SKM-1 (cell line): ENCODE measurements around the gene UNK.

Experiments used
- DNase-seq: peaks from one replicate; lab custom pipeline; 2025; ENCODE audit not compliant: unreplicated experiment; lab: John Stamatoyannopoulos, UW

The UNK gene, protein sequence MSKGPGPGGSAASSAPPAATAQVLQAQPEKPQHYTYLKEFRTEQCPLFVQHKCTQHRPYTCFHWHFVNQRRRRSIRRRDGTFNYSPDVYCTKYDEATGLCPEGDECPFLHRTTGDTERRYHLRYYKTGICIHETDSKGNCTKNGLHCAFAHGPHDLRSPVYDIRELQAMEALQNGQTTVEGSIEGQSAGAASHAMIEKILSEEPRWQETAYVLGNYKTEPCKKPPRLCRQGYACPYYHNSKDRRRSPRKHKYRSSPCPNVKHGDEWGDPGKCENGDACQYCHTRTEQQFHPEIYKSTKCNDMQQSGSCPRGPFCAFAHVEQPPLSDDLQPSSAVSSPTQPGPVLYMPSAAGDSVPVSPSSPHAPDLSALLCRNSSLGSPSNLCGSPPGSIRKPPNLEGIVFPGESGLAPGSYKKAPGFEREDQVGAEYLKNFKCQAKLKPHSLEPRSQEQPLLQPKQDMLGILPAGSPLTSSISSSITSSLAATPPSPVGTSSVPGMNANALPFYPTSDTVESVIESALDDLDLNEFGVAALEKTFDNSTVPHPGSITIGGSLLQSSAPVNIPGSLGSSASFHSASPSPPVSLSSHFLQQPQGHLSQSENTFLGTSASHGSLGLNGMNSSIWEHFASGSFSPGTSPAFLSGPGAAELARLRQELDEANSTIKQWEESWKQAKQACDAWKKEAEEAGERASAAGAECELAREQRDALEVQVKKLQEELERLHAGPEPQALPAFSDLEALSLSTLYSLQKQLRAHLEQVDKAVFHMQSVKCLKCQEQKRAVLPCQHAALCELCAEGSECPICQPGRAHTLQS

DNA sequence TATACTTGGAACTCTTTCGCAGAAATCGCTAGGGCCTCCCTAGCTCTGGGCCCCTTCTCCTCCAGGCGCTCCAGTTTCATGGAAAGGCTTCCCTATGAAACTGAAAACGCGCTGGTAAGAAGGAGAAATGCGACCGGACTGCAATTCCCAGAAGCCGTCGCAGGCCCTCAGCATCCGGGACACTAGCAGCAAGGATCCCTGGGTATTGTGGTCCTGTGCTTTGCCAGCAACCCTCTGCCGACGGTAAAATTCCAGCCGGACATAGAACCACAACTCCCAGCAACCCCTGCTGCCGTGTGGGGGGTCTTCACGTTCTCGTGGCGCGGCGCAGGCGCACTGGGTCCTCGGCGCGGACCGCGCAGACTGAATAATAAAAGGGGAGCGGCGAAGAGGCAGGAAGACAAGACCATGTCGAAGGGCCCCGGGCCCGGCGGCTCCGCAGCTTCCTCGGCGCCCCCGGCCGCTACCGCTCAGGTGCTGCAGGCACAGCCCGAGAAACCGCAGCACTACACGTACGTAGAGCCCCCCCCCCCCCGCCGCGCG is at the start of gene UNK:
Gene UNK (plus strand): TSS at position 334 of the 543 bp plus-strand sequence. CDS start 75 bp downstream, at position 409.
- peak; percentile 95 for DNase-seq

DNA sequence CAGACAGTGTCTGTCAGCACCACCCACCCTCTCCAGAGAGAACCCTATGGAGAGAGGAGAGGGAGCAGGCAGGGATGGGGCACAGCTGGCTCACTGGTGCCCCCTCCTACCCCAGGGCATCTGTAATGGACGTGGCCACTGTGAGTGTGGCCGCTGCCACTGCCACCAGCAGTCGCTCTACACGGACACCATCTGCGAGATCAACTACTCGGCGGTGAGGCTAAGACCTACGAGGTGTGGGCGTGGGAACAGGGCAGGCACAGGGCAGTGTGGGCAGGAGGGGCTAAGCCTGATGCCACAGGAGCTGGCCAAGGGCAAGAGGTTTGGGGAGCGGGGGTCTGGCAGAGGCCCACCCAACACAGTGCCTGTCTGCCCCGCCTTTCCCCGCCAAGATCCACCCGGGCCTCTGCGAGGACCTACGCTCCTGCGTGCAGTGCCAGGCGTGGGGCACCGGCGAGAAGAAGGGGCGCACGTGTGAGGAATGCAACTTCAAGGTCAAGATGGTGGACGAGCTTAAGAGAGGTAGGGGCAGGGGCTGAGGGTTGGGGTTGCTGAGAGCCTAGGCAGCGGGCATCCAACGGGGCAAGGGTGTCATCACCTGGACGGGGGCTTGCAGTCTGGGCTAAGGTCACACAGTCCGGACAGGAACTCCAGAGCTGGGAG is 48.3 kb upstream of the UNK start:
- DNase-seq, result no peak

DNA sequence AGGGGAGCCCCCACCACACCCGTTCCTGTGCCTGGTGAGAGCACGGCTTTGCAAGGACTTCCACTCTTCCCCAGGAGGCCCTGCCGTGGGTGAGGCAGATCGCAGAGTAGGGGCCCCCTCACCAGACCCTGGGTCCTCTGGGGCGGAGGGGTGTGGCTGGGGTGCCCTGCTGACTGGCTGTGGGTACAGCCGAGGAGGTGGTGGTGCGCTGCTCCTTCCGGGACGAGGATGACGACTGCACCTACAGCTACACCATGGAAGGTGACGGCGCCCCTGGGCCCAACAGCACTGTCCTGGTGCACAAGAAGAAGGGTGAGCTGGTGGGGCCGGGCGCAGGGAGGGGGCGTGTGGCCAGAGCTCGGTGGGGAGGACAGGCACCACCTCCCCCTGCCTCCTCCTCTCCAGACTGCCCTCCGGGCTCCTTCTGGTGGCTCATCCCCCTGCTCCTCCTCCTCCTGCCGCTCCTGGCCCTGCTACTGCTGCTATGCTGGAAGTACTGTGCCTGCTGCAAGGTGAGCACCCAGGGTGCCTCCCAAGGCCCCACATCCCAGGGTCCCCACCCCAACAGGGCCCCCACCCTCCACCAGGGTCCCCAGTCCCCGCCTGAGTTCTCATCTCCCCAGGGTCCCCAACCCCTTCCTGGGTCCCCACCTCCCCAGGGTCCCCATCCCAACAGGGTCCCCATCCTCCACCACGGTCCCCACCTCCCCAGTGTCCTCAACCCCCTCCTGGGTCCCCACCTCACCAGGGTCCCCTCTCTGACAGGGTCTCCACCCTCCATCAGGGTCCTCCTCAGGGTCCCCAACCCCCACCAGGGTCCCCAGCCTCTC is 47.3 kb upstream of the UNK start:
- no peak for DNase-seq

DNA sequence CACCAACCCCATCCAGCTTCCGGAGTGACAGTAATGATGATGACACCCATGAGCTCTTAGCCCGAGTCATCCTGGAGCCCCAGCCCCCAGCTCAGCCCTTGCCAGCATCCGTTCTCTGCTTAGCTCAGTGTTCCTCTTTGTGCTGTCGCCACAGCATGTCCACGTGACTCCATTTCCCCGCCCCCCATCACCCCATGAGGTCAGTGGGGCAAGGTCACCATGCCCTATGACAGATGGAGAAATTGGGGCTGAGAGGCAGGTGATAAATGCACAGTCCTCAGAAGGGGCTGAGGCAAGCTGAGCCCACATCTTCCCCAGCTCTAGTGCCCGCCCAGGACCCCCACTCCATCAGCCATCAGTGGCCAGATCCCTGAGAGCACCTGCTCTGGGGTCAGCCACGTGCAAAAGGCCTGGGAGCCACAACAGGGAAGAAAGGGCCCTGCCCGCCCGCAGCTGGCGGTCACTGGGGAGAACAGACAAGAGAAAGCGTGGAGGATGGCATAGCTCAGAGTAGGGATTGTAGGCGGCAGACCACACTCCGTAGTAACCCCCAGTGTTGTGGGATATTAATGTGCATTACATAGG is 46.3 kb upstream of the UNK start:
- DNase-seq, result peak; percentile 91

DNA sequence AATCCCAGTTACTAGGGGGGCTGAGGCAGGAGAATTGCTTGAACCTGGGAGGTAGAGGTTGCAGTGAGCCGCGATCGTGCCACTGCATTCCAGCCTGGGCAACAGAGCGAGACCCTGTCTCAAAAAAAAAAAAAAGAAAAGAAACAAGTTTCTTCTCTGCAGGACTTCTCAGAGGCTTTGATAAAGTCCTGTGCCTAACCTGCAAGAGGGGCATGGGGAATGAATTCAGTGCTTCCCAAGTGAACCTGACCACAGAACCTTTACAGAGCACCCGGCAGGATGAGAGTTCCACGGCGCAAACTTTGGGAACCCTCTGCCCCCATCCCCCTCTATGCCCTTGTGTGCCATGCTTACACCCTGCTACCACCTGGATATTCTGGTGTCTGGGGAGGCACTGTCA is 45.4 kb upstream of the UNK start:
- DNase-seq, result no peak

DNA sequence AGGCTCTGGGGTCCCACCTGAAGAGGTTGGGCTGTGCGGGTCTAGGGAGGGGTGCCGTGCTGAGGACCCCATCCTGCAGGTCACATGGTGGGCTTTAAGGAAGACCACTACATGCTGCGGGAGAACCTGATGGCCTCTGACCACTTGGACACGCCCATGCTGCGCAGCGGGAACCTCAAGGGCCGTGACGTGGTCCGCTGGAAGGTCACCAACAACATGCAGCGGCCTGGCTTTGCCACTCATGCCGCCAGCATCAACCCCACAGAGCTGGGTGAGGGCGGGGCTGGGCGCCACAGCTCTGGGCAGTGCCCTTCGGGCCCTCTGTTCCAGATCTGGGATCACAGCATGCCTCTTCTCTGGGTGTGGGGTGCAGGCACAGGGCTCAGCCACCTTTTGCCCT is 44.8 kb upstream of the UNK start:
- no peak for DNase-seq

DNA sequence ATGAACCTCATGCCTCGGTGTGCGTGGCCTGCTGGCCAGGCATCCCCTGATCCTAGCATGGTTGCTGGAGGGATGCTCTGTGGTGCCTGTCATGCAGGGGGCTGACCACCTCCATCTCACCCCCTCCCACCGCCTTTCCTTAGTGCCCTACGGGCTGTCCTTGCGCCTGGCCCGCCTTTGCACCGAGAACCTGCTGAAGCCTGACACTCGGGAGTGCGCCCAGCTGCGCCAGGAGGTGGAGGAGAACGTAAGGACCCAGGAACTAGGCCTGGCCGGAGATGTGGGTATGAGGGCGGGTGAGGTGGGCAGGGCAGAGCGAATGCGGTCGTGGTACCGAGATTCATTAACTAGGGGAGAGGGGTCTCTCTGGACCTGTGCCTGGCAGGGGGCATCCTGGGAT is 44.4 kb upstream of the UNK start:
- DNase-seq, result no peak

DNA sequence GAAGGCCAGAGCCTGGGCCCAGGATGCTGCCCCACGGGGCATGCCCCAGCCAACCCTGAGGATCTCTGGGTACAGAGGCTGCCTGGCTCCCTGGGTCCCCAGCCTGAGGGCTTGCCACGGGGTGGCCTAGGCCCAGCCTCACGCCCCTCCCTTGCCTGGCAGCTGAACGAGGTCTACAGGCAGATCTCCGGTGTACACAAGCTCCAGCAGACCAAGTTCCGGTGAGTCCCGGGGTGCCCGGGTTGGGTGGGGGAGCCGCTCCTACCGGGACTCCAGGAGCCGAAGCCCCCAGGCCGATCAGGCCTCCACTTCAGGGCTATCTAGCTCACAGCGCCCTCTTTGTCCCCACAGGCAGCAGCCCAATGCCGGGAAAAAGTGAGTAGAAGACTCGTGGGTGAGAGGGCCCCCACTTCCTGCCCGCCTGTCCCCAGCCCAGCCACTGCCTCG is 44.0 kb upstream of the UNK start:
- DNase-seq, result no peak

DNA sequence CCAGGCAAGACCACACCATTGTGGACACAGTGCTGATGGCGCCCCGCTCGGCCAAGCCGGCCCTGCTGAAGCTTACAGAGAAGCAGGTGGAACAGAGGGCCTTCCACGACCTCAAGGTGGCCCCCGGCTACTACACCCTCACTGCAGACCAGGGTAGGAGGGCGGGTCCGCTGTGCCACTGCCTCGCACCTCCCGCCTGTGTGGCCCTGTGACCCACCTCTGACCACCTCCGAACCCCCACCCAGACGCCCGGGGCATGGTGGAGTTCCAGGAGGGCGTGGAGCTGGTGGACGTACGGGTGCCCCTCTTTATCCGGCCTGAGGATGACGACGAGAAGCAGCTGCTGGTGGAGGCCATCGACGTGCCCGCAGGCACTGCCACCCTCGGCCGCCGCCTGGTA is 42.3 kb upstream of the UNK start:
- DNase-seq, result no peak

DNA sequence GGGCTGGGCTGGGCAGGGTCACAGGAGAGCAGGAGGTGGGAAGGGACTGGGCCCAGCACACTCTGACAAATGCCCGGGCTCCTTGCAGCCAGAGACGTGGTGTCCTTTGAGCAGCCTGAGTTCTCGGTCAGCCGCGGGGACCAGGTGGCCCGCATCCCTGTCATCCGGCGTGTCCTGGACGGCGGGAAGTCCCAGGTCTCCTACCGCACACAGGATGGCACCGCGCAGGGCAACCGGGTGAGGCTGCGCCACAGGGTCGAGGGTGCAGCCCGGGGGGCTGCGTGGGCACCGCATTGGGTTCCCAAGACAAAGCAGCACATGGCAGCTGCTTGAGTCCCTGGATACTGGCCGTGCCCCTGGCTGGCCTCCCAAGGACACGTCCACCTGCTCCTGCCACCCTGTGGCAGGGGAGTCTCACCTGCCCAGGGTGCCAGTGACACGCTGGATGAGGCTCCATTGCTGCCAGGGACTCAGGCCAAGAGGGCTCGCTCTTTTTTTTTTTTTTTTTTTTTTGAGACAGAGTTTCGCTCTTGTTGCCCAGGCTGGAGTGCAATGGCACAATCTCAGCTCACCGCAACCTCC is 40.9 kb upstream of the UNK start:
- no peak for DNase-seq

DNA sequence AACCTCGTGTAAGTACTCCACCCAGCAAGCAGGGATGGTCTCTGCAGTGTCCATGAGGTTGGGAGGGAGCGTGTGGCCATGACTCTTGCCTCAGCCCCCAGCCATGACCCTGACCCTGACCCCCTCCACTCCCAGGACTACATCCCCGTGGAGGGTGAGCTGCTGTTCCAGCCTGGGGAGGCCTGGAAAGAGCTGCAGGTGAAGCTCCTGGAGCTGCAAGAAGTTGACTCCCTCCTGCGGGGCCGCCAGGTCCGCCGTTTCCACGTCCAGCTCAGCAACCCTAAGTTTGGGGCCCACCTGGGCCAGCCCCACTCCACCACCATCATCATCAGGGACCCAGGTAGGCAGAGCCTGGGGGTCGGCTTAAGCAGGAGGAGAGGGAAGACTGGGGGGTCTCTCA is 35.9 kb upstream of the UNK start:
- DNase-seq, result no peak

DNA sequence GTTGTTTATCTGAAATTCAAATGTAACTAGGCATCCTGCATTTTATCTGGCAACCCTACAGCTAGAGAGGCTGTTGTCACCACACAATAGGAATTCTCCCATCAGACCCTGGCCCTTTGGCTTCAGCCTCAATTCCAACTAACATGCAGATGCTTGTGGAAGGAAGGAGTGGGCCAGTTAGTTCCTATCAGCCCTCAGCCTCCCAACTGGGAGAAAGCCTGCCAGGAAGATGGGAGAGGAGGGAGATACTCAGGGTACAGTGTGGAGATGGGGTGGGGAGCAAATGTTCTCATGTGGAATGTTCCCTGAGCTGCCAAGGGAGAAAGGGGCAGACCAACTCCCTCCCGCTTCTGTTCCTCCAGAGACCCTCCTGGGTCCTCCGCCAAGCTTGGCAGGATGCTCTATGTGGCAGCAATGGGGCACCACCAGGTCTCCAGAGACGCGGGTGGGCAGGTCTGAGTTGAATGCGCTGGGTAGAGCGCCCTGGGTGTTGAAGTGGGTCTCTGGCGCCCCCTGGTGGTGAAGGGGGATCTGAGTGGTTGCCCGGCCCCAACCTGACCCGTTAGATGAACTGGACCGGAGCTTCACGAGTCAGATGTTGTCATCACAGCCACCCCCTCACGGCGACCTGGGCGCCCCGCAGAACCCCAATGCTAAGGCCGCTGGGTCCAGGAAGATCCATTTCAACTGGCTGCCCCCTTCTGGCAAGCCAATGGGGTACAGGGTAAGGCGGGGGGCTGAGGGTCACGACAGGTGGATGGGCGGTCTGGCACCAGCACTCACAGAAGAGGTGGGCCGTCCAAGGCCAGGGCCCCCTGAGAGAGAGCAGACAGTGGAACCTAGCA is 34.8 kb upstream of the UNK start:
- peak; percentile 11 for DNase-seq

DNA sequence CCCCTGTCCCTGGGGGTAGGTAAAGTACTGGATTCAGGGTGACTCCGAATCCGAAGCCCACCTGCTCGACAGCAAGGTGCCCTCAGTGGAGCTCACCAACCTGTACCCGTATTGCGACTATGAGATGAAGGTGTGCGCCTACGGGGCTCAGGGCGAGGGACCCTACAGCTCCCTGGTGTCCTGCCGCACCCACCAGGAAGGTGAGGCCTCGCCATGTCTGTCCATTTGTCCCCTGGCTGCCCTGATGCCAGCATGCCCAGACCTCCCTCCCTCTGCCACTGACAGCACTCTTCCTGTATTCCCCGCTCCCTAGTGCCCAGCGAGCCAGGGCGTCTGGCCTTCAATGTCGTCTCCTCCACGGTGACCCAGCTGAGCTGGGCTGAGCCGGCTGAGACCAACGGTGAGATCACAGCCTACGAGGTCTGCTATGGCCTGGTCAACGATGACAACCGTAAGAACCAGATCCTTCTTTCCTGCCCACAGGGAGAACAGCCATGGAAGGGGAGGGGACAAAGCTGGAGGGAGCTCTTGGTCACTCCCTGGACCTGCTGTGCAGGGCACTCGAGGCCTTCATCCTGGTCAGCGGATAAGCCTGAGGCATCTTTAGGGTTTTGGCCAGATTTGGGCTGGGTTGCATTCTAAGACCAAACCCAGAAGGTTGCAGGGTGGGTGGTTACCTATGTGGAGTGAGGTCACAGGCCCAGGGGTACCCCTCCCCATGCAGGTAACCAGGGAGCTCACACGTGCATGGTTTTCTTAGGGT is 33.8 kb upstream of the UNK start:
- no peak for DNase-seq

DNA sequence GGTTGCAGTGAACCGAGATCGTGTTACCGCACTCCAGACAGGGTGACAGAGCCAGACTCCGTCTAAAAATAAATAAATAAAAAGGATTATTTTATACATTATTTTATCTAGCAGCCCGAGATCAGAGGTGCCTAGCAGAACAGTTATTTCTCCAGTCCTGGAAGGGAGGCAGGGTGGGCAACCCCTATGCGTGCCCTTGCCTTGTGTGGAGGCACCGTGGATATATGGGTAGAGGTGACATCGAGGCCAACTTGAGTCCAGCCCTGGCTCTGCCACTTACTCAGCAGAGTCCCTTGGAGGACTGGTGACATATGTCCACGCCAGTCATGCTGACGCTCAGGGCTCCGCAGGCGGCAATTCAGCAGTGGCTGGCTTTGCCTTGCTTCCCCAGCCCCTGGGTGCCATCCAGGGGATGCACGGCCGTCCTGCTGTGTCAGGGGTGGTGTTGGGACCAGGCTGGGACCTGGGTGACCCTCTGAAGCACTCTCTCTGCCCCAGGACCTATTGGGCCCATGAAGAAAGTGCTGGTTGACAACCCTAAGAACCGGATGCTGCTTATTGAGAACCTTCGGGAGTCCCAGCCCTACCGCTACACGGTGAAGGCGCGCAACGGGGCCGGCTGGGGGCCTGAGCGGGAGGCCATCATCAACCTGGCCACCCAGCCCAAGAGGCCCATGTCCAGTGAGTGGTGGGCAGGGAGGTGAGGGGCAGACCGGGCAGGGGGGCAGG is 32.8 kb upstream of the UNK start:
- no peak for DNase-seq

DNA sequence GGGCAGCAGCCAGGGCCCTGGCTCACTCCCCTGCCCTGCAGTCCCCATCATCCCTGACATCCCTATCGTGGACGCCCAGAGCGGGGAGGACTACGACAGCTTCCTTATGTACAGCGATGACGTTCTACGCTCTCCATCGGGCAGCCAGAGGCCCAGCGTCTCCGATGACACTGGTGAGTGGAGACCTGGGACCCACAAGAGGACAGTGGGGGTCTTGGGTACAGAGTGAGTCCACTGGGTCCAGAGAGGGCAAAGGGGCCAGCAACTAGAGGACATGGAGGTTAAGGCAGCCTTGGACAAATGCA is 32.2 kb upstream of the UNK start:
- DNase-seq, result no peak

DNA sequence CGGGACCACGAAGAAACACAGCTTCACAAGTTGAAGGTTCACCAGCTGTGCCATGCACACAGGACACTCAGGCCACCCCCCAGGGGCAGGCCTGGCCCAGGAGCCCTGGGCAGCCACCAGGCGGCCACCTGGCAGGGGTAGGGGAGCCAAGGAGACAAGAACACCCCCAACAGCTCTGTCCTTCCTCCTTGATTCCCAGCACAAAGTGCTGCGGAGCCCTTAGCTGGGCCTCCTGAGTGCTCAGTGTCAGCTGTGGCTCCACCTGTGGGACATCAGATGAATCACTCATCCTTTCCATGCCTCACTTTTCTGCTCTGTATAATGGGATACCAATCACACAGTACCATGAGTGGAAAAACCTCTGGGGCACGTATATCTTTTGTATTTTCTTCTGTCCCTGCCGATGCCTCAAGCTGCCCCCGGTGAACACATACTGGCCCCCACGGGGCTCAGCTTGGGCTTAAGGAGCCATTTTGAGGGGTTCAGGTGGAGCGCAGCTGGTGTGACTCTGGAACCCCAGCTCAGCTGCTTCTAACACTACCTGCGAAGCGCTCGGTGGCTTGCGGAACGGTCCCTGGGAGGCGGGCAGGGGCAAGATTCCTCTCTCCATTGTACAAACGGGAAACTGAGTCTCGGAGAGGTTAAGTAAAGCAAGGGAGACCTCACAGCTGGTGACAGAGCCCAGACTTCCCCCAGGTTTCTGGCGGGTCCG is 31.6 kb upstream of the UNK start:
- DNase-seq, result no peak
